Measurements from ENCODE around the gene ZBTB21. TPM values are rescaled to one million over a fixed set of nuclear protein-coding genes. Genes with fewer than 3 reads are reported as not detected.
A peak's percentile ranks its signal among the peaks of the same experiment; 100 is the strongest.

The ZBTB21 gene
- polyA plus RNA-seq, 2 of the 4 experiments (the other 2 are of a cell fraction): 5.4 to 13.1 TPM

- DNase-seq (ENCODE audit: low read depth in 1 of 2, low spot score in 1 of 2) (no peak), FAIRE-seq (no peak), ATAC-seq (no peak)
- ChIA-PET CTCF (interaction anchor here (0.7 kb wide), 1 partner anchor 77 kb away, joined by 3 read pairs; no protein-coding TSS in a partner anchor), POLR2A (no interaction called here)
- Histone ChIP-seq H3K4me1 (peaks cover 5% of the 10 kb centered on the region; the same call in 2 of the 3 replicates), H3K9me3 (no peaks in the 10 kb centered on the region), H3K4me2 (no peak overlapping the region), H3K27ac (no peak overlapping the region), H3K4me3 (no peak overlapping the region)
- TF ChIP-seq, protein P1, sequence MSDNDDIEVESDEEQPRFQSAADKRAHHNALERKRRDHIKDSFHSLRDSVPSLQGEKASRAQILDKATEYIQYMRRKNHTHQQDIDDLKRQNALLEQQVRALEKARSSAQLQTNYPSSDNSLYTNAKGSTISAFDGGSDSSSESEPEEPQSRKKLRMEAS (IDR thresholded peaks at IDR 0.05): no peak
- TF ChIP-seq CHD2 (IDR thresholded peaks at IDR 0.05; ENCODE audit: low read length, partially characterized antibody): no peak
- WGBS (ENCODE audit: missing lambda C conversion rate): 92% methylated on average over 7 of the region's 7 CpGs
Observed at GRCh38 chr21:42041246-42041645, 31.1 kb upstream of the ZBTB21 start.

GRCh38 chr21:42040411-42041180 lies 30.4 kb upstream of the ZBTB21 start:
- FAIRE-seq (no peak), ATAC-seq (peak; percentile 64 to 89; a peak in 5 of 6 replicates), DNase-seq (ENCODE audit: low read depth in 1 of 2, low spot score in 1 of 2) (peak; percentile 57 to 58)
- peak overlapping the region in 1 of 2 experiments; percentile 34; a peak in 2 of 6 replicates for H3K27ac ChIP-seq
- ChIA-PET CTCF (interaction anchor here (0.7 to 2.4 kb wide), 2 partner anchors 67 to 77 kb away, joined by 3 to 6 read pairs; no protein-coding TSS in a partner anchor), POLR2A (no interaction called here)
- TF ChIP-seq CEBPB (IDR thresholded peaks at IDR 0.05) (peak in 1 of 2 experiments; percentile 61; a peak in 1 of 4 replicates), HDAC2 (IDR thresholded peaks at IDR 0.05) (no peak)
- peaks cover 5% of the 10 kb centered on the region; the same call in 2 of the 3 replicates for H3K4me1 ChIP-seq
- H3K9me3 ChIP-seq: no peaks in the 10 kb centered on the region
- no peak overlapping the region for H3K4me3 ChIP-seq
- 46% methylated on average over 18 of the region's 18 CpGs for WGBS (ENCODE audit: missing lambda C conversion rate)
- no peak overlapping the region for H3K4me2 ChIP-seq

DNA sequence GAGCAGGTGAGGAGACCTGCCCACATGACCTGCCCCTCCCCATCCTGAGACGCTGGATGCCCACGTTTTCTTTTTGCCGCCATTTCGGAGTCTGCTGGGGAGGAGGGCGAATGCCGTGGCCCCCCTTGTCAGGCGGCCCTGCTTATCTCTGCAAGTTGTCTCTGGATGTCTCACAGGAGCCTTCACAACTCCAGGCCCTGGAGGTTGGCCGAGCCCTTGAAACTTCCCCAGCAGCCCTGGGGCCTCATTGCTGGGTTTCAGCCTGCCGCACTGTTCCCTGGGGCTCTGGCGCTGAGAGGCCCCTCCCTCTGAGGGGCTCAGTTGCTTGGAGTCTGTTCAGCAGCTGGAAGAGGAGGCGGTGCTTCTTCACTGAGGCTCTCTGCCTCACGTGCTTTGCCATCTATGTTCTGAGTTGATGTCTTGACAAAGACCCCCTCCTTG lies 29.8 kb upstream of the ZBTB21 start:
- no peaks in the 10 kb centered on the region for H3K9me3 ChIP-seq
- H3K4me2 ChIP-seq: no peak overlapping the region
- ChIA-PET POLR2A (no interaction called here), CTCF (interaction anchor here (2.4 kb wide), 1 partner anchor 68 kb away, joined by 6 read pairs; no protein-coding TSS in a partner anchor)
- no peak overlapping the region for H3K4me3 ChIP-seq
- 86% methylated on average over 11 of the region's 12 CpGs for WGBS (ENCODE audit: missing lambda C conversion rate)
- H3K27ac ChIP-seq: peak overlapping the region in 1 of 2 experiments; percentile 24; a peak in 1 of 6 replicates
- TF ChIP-seq USF2 (IDR thresholded peaks at IDR 0.05): no peak
- TF ChIP-seq SREBF2 (IDR thresholded peaks at IDR 0.05): no peak
- no peak for TF ChIP-seq TP53 (CRISPR knock-in tag; IDR thresholded peaks at IDR 0.05)
- TF ChIP-seq ZSCAN20 (CRISPR knock-in tag; IDR thresholded peaks at IDR 0.05): no peak
- TF ChIP-seq NPAS2 (CRISPR knock-in tag; IDR thresholded peaks at IDR 0.05; ENCODE audit: borderline replicate concordance): no peak
- TF ChIP-seq MAFK (IDR thresholded peaks at IDR 0.05; ENCODE audit: partially characterized antibody): no peak
- no peak for TF ChIP-seq RFX5 (IDR thresholded peaks at IDR 0.05)
- no peak for TF ChIP-seq CEBPB (IDR thresholded peaks at IDR 0.05)
- no peak for TF ChIP-seq RNF2 (IDR thresholded peaks at IDR 0.05; ENCODE audit: borderline replicate concordance, low read depth)
- no peak for TF ChIP-seq PHF8 (IDR thresholded peaks at IDR 0.05; ENCODE audit: borderline replicate concordance, low read depth)
- no peak for TF ChIP-seq HOXA7 (CRISPR knock-in tag; IDR thresholded peaks at IDR 0.05)
- TF ChIP-seq, protein P1 (IDR thresholded peaks at IDR 0.05): no peak
- TF ChIP-seq GATA3 (IDR thresholded peaks at IDR 0.05; ENCODE audit: borderline replicate concordance): no peak
- TF ChIP-seq EHMT2 (IDR thresholded peaks at IDR 0.05; ENCODE audit: low read depth): no peak
- no peak for TF ChIP-seq POLR2A (IDR thresholded peaks at IDR 0.05; ENCODE audit: low read length)
- TF ChIP-seq NFE2L2 (conservative IDR thresholded peaks at IDR 0.05; ENCODE audit: low read length): no peak
- TF ChIP-seq HOXB13 (CRISPR knock-in tag; IDR thresholded peaks at IDR 0.05; ENCODE audit: low read depth): no peak
- ATAC-seq (no peak; a peak in 1 of 6 replicates), DNase-seq (ENCODE audit: low read depth in 1 of 2, low spot score in 1 of 2) (no peak), FAIRE-seq (no peak)
- peaks cover 5% of the 10 kb centered on the region; the same call in 2 of the 3 replicates for H3K4me1 ChIP-seq

All from A549 (cell line).